ENCODE data around the gene HRH1.

The HRH1 gene

DNA sequence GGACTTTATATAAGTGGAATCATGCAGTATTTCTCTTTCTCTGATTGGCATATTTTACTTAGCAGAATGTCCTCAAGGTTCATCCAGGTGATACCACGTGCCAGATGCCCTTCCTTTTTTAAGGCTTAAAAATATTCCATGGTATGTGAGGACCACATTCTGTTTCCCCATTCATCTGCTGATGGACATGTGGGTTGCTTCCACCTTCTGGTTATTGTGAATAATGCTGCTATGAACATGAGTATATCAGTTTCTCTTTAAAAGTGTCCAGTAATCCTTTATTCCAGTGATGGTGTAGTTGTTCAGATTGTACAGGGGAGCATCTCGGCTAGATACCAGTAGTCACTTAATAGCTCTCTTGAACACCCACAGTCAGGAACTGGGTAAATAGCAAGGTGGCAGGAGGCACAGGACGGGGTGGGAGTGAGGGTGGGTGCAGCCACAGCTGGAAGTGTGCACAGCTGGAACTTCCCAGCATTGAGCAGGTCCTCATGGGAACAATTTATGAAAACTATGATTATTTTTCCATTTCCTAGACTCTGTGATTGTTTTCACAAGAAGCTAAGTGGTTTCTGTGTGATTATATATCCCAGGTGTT, 67.6 kb downstream of the HRH1 start:
- no peak for DNase-seq (ENCODE audit: low spot score)
- in situ Hi-C loops (cut with MboI; ENCODE audit: low sequenced_read_pairs, unreplicated experiment): no loop called here
- TF ChIP-seq CTCF (IDR thresholded peaks at IDR 0.05; ENCODE audit: borderline replicate concordance, control extremely low read depth, extremely low read depth, insufficient read depth, missing control alignments): no peak

DNA sequence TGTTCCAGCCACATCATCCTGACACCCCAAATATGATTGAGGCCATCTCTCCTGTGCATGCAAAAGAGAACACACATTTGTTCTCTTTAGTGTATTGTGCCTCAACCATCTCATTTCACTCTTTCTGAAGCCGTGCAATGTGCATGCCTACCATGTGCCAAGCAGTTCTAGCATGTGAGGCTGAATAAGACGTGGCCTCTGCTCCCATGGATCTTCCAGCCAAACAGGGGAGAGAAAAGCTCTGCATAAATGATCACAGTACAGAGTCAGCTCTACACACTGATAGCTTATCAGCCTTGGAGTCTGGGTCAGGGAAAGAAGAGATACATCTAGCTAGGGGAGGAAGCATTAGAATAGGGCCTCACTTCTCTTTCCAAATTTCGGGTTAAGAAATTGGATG, 69.7 kb downstream of the HRH1 start:
- in situ Hi-C loops (cut with MboI; ENCODE audit: low sequenced_read_pairs, unreplicated experiment): no loop called here
- no peak for TF ChIP-seq CTCF (IDR thresholded peaks at IDR 0.05; ENCODE audit: borderline replicate concordance, control extremely low read depth, extremely low read depth, insufficient read depth, missing control alignments)
- DNase-seq (ENCODE audit: low spot score): no peak

DNA sequence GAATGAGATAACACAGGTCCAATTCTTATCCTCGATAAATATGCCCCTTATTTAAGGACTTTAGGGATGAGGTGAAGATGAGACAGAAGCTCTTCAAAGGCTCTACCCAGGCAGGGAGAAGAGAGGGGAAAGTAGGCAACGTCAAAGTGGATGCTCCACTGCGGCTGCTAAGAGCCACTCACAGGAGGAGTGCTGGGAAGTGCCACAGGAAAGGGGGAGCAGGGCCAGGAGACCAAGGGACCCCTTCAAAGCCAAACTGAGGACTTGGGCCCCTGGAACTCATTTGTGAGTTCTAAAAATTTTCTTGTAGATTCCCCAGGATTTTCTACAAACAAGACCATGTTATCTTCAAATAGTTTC, 70.6 kb downstream of the HRH1 start:
- TF ChIP-seq CTCF (IDR thresholded peaks at IDR 0.05; ENCODE audit: borderline replicate concordance, control extremely low read depth, extremely low read depth, insufficient read depth, missing control alignments): no peak
- in situ Hi-C loops (cut with MboI; ENCODE audit: low sequenced_read_pairs, unreplicated experiment): no loop called here
- no peak for DNase-seq (ENCODE audit: low spot score)

- in situ Hi-C loops (cut with MboI; ENCODE audit: low sequenced_read_pairs, unreplicated experiment): no loop called here
- DNase-seq (ENCODE audit: low spot score): no peak
- TF ChIP-seq CTCF (IDR thresholded peaks at IDR 0.05; ENCODE audit: borderline replicate concordance, control extremely low read depth, extremely low read depth, insufficient read depth, missing control alignments): no peak
These were observed 71.7 kb downstream of the HRH1 start for GRCh38 chr3:11226042-11226370.

GRCh38 chr3:11228041-11228440, 73.7 kb downstream of the HRH1 start:
- DNase-seq (ENCODE audit: low spot score): no peak
- no peak for TF ChIP-seq CTCF (IDR thresholded peaks at IDR 0.05; ENCODE audit: borderline replicate concordance, control extremely low read depth, extremely low read depth, insufficient read depth, missing control alignments)
- in situ Hi-C loops (cut with MboI; ENCODE audit: low sequenced_read_pairs, unreplicated experiment): no loop called here

DNA sequence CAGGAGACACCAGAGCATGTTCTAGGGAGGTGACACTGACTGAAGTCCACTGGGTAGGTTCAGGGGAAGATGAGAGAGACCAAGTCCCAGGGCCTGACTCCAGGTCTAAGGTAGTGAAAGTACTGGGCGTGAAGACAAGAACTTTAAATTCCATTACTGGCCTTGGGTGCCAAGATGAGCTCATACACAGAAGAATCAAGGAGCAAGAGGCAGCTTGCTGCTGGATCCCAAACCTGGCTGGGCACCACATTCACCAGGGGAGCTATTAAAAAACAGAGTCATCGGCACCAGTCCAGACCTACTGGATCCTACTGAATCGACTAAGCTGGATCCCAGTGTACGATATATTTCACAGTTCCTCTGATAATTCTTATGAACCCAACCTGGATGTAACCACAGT, 75.8 kb downstream of the HRH1 start:
- TF ChIP-seq CTCF (IDR thresholded peaks at IDR 0.05; ENCODE audit: borderline replicate concordance, control extremely low read depth, extremely low read depth, insufficient read depth, missing control alignments): no peak
- in situ Hi-C loops (cut with MboI; ENCODE audit: low sequenced_read_pairs, unreplicated experiment): loop anchor here (10.0 kb wide), 1 partner anchor 105 kb away; no protein-coding TSS in a partner anchor
- DNase-seq (ENCODE audit: low spot score): no peak

GRCh38 chr3:11230832-11231231, 76.5 kb downstream of the HRH1 start:
- in situ Hi-C loops (cut with MboI; ENCODE audit: low sequenced_read_pairs, unreplicated experiment): loop anchor here (10.0 kb wide), 1 partner anchor 104 kb away; no protein-coding TSS in a partner anchor
- DNase-seq (ENCODE audit: low spot score): no peak
- TF ChIP-seq CTCF (IDR thresholded peaks at IDR 0.05; ENCODE audit: borderline replicate concordance, control extremely low read depth, extremely low read depth, insufficient read depth, missing control alignments): no peak

Data from GM13976 (cell line).